ENCODE results near the gene RUNX2. TPM values are rescaled to one million over a fixed set of nuclear protein-coding genes. Genes with fewer than 3 reads are reported as not detected.
"Not testable (repeated sequence)": the region's sequence is repeated elsewhere in the genome, so short reads cannot be mapped to it uniquely, and the experiment has no call there.

The RUNX2 gene
- total RNA-seq, 2 experiments from 2014 or later = 0.27 to 0.44 TPM

- TF ChIP-seq CTCF (conservative IDR thresholded peaks at IDR 0.05; ENCODE audit: low read length) (no peak), EZH2phosphoT487 (IDR thresholded peaks at IDR 0.05; ENCODE audit: borderline replicate concordance, low read depth, low read length) (no peak)
- H3K4me2 ChIP-seq (ENCODE audit: low read length) = no peak overlapping the region
- H4K20me1 ChIP-seq (ENCODE audit: insufficient read depth, low read length) = no peaks in the 10 kb centered on the region
- H3K9me3 ChIP-seq (ENCODE audit: low read length) = no peaks in the 10 kb centered on the region
- no peak overlapping the region for H3K4me3 ChIP-seq (ENCODE audit: low read depth, low read length, poor library complexity, severe bottlenecking)
- CTCF ChIA-PET (ENCODE audit: unreplicated experiment) = no interaction called here
- no peaks in the 10 kb centered on the region for H3K9me2 ChIP-seq (ENCODE audit: insufficient read depth, low read length)
- no peaks in the 10 kb centered on the region for H3K36me3 ChIP-seq (ENCODE audit: insufficient read depth, low read length)
- POLR2A ChIA-PET = interaction anchor here (0.7 kb wide), 1 partner anchor 391 kb away, joined by 4 read pairs; no protein-coding TSS in a partner anchor
- intact Hi-C loops (cut with micrococcal nuclease; ENCODE audit: unreplicated experiment) = no loop called here
- H3K4me1 ChIP-seq (ENCODE audit: insufficient read depth, low read length, poor library complexity, severe bottlenecking) = no peaks in the 10 kb centered on the region
- no peak for DNase-seq (ENCODE audit: low spot score)
- H2AFZ ChIP-seq (ENCODE audit: low read length) = no peak overlapping the region
- H3K27ac ChIP-seq (ENCODE audit: low read depth, low read length, poor library complexity, severe bottlenecking) = no peak overlapping the region
- no TSS peak for BruUV-seq (replicated peaks)
- H3K79me2 ChIP-seq (ENCODE audit: insufficient read depth, low read depth, low read length) = no peaks in the 10 kb centered on the region
Observed at GRCh38 chr6:45556828-45557227, 228.7 kb downstream of the RUNX2 start.

GRCh38 chr6:45557454-45557853 is 229.3 kb downstream of the RUNX2 start:
- H3K9me3 ChIP-seq (ENCODE audit: low read length) = no peaks in the 10 kb centered on the region
- CTCF ChIA-PET (ENCODE audit: unreplicated experiment) = no interaction called here
- no peak overlapping the region for H3K4me2 ChIP-seq (ENCODE audit: low read length)
- H3K27ac ChIP-seq (ENCODE audit: low read depth, low read length, poor library complexity, severe bottlenecking) = no peak overlapping the region
- H4K20me1 ChIP-seq (ENCODE audit: insufficient read depth, low read length) = no peaks in the 10 kb centered on the region
- no peaks in the 10 kb centered on the region for H3K4me1 ChIP-seq (ENCODE audit: insufficient read depth, low read length, poor library complexity, severe bottlenecking)
- no TSS peak for BruUV-seq (replicated peaks)
- H3K36me3 ChIP-seq (ENCODE audit: insufficient read depth, low read length) = no peaks in the 10 kb centered on the region
- TF ChIP-seq EZH2phosphoT487 (IDR thresholded peaks at IDR 0.05; ENCODE audit: borderline replicate concordance, low read depth, low read length) (no peak), CTCF (conservative IDR thresholded peaks at IDR 0.05; ENCODE audit: low read length) (no peak)
- POLR2A ChIA-PET = no interaction called here
- no peak overlapping the region for H2AFZ ChIP-seq (ENCODE audit: low read length)
- DNase-seq (ENCODE audit: low spot score) = no peak
- H3K4me3 ChIP-seq (ENCODE audit: low read depth, low read length, poor library complexity, severe bottlenecking) = no peak overlapping the region
- intact Hi-C loops (cut with micrococcal nuclease; ENCODE audit: unreplicated experiment) = no loop called here
- no peaks in the 10 kb centered on the region for H3K79me2 ChIP-seq (ENCODE audit: insufficient read depth, low read depth, low read length)
- no peaks in the 10 kb centered on the region for H3K9me2 ChIP-seq (ENCODE audit: insufficient read depth, low read length)

DNA sequence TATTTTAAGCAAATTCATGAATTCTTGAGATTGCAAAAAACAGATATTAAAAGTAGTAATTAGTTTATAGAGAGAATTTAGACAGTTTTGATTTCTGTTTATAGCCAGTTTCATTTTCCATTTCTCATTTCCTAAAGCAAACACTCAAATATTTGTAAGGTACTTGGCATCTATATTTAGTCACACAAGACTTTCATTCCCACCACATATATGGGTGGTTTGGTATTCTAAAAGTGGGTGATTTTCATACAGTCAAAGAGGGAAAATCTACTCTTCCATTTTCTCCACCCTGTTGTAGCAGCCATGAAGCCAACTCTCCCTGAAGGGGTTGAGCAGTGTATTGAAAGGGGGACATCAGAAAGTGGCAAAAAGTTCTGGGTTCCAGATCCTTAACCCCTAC is 230.7 kb downstream of the RUNX2 start:
- Histone ChIP-seq H3K4me1 (ENCODE audit: insufficient read depth, low read length, poor library complexity, severe bottlenecking) (no peaks in the 10 kb centered on the region), H3K4me2 (ENCODE audit: low read length) (no peak overlapping the region), H3K36me3 (ENCODE audit: insufficient read depth, low read length) (no peaks in the 10 kb centered on the region), H3K27ac (ENCODE audit: low read depth, low read length, poor library complexity, severe bottlenecking) (no peak overlapping the region), H3K9me3 (ENCODE audit: low read length) (no peaks in the 10 kb centered on the region), H4K20me1 (ENCODE audit: insufficient read depth, low read length) (no peaks in the 10 kb centered on the region), H3K9me2 (ENCODE audit: insufficient read depth, low read length) (no peaks in the 10 kb centered on the region), H3K79me2 (ENCODE audit: insufficient read depth, low read depth, low read length) (no peaks in the 10 kb centered on the region), H3K4me3 (ENCODE audit: low read depth, low read length, poor library complexity, severe bottlenecking) (no peak overlapping the region), H2AFZ (ENCODE audit: low read length) (no peak overlapping the region)
- ChIA-PET CTCF (ENCODE audit: unreplicated experiment) (no interaction called here), POLR2A (no interaction called here)
- no peak for TF ChIP-seq CTCF (conservative IDR thresholded peaks at IDR 0.05; ENCODE audit: low read length)
- TF ChIP-seq EZH2phosphoT487 (IDR thresholded peaks at IDR 0.05; ENCODE audit: borderline replicate concordance, low read depth, low read length) = no peak
- intact Hi-C loops (cut with micrococcal nuclease; ENCODE audit: unreplicated experiment) = no loop called here
- DNase-seq (ENCODE audit: low spot score) = no peak
- no TSS peak for BruUV-seq (replicated peaks)

- H3K27ac ChIP-seq (ENCODE audit: low read depth, low read length, poor library complexity, severe bottlenecking); H3K4me3 ChIP-seq (ENCODE audit: low read depth, low read length, poor library complexity, severe bottlenecking); POLR2A ChIA-PET; H3K79me2 ChIP-seq (ENCODE audit: insufficient read depth, low read depth, low read length); CTCF ChIA-PET (ENCODE audit: unreplicated experiment); H3K36me3 ChIP-seq (ENCODE audit: insufficient read depth, low read length); H3K4me1 ChIP-seq (ENCODE audit: insufficient read depth, low read length, poor library complexity, severe bottlenecking); DNase-seq (ENCODE audit: low spot score); intact Hi-C loops (cut with micrococcal nuclease; ENCODE audit: unreplicated experiment); H3K9me3 ChIP-seq (ENCODE audit: low read length); H3K9me2 ChIP-seq (ENCODE audit: insufficient read depth, low read length); H4K20me1 ChIP-seq (ENCODE audit: insufficient read depth, low read length); H3K4me2 ChIP-seq (ENCODE audit: low read length); H2AFZ ChIP-seq (ENCODE audit: low read length); BruUV-seq (replicated peaks): not testable (repeated sequence)
Observed at GRCh38 chr6:45560321-45560820, 232.2 kb downstream of the RUNX2 start.

Measured in OCI-LY7 (cell line).